Measurements from ENCODE around the gene MGMT. TPM values are rescaled to one million over a fixed set of nuclear protein-coding genes. Genes with fewer than 3 reads are reported as not detected.

The MGMT gene
- total RNA-seq, 2 donors from 2014 or later: 18.3 to 25.5 TPM

- no peaks in the 10 kb centered on the region for H3K27me3 ChIP-seq (replicated peaks; ENCODE audit: insufficient read depth)
- no peaks in the 10 kb centered on the region for H3K36me3 ChIP-seq
- H3K4me1 ChIP-seq (ENCODE audit: control insufficient read depth in 1 of 2, low read depth in 2 of 2): no peaks in the 10 kb centered on the region
- TF ChIP-seq, protein P1, sequence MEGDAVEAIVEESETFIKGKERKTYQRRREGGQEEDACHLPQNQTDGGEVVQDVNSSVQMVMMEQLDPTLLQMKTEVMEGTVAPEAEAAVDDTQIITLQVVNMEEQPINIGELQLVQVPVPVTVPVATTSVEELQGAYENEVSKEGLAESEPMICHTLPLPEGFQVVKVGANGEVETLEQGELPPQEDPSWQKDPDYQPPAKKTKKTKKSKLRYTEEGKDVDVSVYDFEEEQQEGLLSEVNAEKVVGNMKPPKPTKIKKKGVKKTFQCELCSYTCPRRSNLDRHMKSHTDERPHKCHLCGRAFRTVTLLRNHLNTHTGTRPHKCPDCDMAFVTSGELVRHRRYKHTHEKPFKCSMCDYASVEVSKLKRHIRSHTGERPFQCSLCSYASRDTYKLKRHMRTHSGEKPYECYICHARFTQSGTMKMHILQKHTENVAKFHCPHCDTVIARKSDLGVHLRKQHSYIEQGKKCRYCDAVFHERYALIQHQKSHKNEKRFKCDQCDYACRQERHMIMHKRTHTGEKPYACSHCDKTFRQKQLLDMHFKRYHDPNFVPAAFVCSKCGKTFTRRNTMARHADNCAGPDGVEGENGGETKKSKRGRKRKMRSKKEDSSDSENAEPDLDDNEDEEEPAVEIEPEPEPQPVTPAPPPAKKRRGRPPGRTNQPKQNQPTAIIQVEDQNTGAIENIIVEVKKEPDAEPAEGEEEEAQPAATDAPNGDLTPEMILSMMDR (IDR thresholded peaks at IDR 0.05): no peak
- no peak for ATAC-seq (ENCODE audit: insufficient number of reproducible peaks, low FRiP score, low read depth)
- H3K27ac ChIP-seq: no peak overlapping the region
- H3K9me3 ChIP-seq: no peaks in the 10 kb centered on the region
- DNase-seq (ENCODE audit: low spot score): no peak
- no peak overlapping the region for H3K4me3 ChIP-seq
Measured at GRCh38 chr10:129541748-129542487, 74.9 kb downstream of the MGMT start.

DNA sequence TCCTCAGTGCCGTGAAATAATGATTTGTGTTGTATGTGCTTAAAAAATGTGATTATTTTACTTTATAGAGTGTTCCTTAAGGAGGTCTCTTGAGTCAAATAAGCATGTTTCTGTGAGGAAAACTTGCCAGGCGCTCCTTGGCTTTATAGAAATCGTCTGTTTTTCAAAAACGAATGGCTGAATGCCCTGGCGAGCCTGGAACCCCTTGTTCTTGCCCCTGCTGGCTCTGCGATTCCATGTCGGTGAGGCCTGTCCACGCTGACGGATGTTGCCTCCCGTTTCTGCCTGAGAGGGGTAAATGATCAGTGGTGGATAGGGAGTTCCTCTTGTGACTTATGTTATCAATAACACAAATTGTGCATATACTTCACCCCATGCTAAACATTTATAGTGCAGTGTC, 75.5 kb downstream of the MGMT start:
- Histone ChIP-seq H3K27me3 (replicated peaks; ENCODE audit: insufficient read depth) (no peaks in the 10 kb centered on the region), H3K27ac (no peak overlapping the region), H3K36me3 (no peaks in the 10 kb centered on the region), H3K4me1 (ENCODE audit: control insufficient read depth in 1 of 2, low read depth in 2 of 2) (no peaks in the 10 kb centered on the region), H3K9me3 (no peaks in the 10 kb centered on the region), H3K4me3 (no peak overlapping the region)
- TF ChIP-seq, protein P1 (IDR thresholded peaks at IDR 0.05): no peak
- no peak for ATAC-seq (ENCODE audit: insufficient number of reproducible peaks, low FRiP score, low read depth)
- no peak for DNase-seq (ENCODE audit: low spot score)

DNA sequence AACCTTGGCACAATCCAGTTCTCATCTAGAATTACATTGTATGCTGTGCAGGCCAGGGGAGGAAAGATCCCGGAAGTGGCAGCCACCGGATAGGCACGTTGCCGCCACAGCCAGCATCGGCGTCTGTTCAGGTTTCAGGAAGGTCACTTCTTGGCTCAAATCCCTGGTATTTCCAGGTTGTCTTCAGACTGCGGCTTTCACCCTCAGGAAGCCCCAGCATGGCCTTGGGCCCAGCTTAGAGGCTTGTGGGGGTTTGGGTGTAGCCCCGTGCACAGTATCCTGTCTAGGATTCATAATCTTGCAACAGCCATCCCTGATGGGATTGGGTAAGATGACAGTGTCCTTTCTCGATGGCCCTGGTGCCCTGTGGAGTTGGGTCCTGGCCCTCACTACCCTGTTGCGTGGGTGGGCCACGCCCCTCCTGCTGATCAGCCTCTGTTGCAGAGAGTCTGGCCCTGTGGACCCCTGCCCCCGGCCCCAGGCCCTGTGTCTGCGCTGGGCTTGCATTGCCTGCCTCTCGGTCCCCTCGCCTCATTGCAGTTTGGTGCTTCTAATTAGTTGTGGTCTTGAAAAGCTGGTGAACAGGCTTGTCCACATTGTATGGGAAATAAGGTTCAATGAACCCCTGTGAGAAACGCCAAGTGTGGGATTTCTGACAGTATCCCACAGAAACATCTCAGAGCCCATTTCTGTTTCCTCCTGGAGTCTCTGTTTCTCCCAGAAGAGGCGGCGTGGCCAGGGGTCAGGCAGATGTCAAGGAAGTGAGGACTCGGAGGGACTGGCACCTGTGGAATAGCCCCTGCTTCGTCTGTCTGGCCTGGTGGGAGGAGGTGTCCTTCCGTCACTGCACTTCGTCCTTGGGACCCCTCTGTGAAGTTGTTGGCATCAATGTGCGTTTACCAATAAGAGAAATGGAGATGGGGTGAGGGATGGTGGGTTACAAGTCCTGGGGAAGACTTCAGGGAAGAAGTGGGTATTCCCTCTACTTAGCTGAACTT, 77.5 kb downstream of the MGMT start:
- Histone ChIP-seq H3K27ac (no peak overlapping the region), H3K4me1 (ENCODE audit: control insufficient read depth in 1 of 2, low read depth in 2 of 2) (no peaks in the 10 kb centered on the region), H3K36me3 (no peaks in the 10 kb centered on the region), H3K4me3 (no peak overlapping the region), H3K27me3 (replicated peaks; ENCODE audit: insufficient read depth) (no peaks in the 10 kb centered on the region), H3K9me3 (no peaks in the 10 kb centered on the region)
- DNase-seq (ENCODE audit: low spot score): no peak
- TF ChIP-seq, protein P1 (IDR thresholded peaks at IDR 0.05): no peak
- ATAC-seq (ENCODE audit: insufficient number of reproducible peaks, low FRiP score, low read depth): no peak

DNA sequence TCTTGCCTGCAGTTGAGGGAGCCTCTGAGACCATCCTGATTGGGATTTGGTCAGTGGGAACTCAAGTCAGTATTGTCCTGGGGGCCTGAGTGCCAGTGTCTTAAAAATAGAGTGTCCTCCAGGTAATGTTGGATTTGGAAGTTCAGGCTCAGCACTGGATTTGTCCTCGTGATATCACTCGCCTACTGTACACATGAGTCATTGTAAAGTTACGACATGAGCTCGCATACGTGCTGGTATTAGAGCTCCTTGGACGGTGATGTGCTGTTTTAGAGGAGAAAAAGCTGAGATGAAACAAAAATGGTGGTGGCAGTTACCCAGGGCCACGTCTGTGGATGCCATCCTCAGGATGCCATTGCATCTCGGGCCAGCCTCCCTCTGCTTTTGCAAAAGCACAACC, 78.2 kb downstream of the MGMT start:
- Histone ChIP-seq H3K27me3 (replicated peaks; ENCODE audit: insufficient read depth) (no peaks in the 10 kb centered on the region), H3K27ac (no peak overlapping the region), H3K4me1 (ENCODE audit: control insufficient read depth in 1 of 2, low read depth in 2 of 2) (no peaks in the 10 kb centered on the region), H3K4me3 (no peak overlapping the region), H3K36me3 (no peaks in the 10 kb centered on the region), H3K9me3 (no peaks in the 10 kb centered on the region)
- TF ChIP-seq, protein P1 (IDR thresholded peaks at IDR 0.05): no peak
- ATAC-seq (ENCODE audit: insufficient number of reproducible peaks, low FRiP score, low read depth) (no peak), DNase-seq (ENCODE audit: low spot score) (no peak)

DNA sequence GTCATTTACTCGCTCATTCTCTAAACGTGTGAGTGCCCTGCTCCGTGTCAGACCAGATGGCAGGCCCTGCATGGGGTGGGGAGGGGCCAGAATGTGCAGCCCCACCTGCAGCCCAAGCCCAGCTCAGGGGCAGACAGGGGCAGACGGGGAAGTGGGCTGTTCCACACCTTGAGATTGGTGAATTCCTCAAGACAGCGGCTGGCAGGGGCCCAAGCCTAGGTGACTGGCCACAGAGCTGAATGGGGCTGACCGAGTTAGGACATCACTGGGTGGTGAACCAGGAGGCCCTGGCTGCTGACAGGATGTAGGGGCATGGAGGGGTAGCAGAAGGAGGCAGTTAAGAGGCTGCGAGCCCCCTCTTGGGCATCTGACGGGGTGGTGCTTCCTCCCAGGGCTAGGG, 79.1 kb downstream of the MGMT start:
- ATAC-seq (ENCODE audit: insufficient number of reproducible peaks, low FRiP score, low read depth) (no peak), DNase-seq (ENCODE audit: low spot score) (no peak)
- TF ChIP-seq, protein P1 (IDR thresholded peaks at IDR 0.05): no peak
- no peaks in the 10 kb centered on the region for H3K4me1 ChIP-seq (ENCODE audit: control insufficient read depth in 1 of 2, low read depth in 2 of 2)
- no peak overlapping the region for H3K4me3 ChIP-seq
- H3K27ac ChIP-seq: no peak overlapping the region
- no peaks in the 10 kb centered on the region for H3K36me3 ChIP-seq
- no peaks in the 10 kb centered on the region for H3K9me3 ChIP-seq
- H3K27me3 ChIP-seq (replicated peaks; ENCODE audit: insufficient read depth): no peaks in the 10 kb centered on the region
